BJ (cell line): ENCODE measurements around the gene TBXA2R. TPM values are rescaled to one million over a fixed set of nuclear protein-coding genes. Genes with fewer than 3 reads are reported as not detected.
A peak's percentile ranks its signal among the peaks of the same experiment; 100 is the strongest.
"Not testable (repeated sequence)": the region's sequence is repeated elsewhere in the genome, so short reads cannot be mapped to it uniquely, and the experiment has no call there.

Source experiments
- CTCF ChIA-PET: fragments of 350-600 bp; formaldehyde crosslinking; extraction: SDS; loops from one replicate; lab custom pipeline; 2021; ENCODE audit warnings: antibody characterized with exemption, inconsistent platforms; lab: Yijun Ruan, JAX
- POLR2A ChIA-PET: fragments of 300-600 bp; sonication (Branson Sonifier 250); formaldehyde crosslinking; extraction: SDS; loops from one replicate; lab custom pipeline; 2021; ENCODE audit warnings: antibody characterized with exemption; lab: Charles Lee
- DNase-seq: peaks from one replicate; pipeline ENCODE4 v3.0.0-alpha.2; 2011; ENCODE audit warnings: low read depth
- H3K27me3 ChIP-seq: 2 replicates; pipeline ENCODE4 v1.6.0; 2011; ENCODE audit warnings: low read length; ENCODE audit not compliant: control insufficient read depth, insufficient read depth
- H3K36me3 ChIP-seq: 2 replicates; pipeline ENCODE4 v1.5.1; 2011; ENCODE audit warnings: low read length; ENCODE audit not compliant: control insufficient read depth, insufficient read depth
- H3K4me3 ChIP-seq: 2 replicates; pipeline ENCODE4 v1.5.1; 2011; ENCODE audit warnings: low read depth, mild to moderate bottlenecking, control low read depth, low read length
- CTCF ChIP-seq: IDR thresholded peaks from 2 replicates; pipeline ENCODE4 v1.5.1; 2011; ENCODE audit warnings: low read depth, mild to moderate bottlenecking, control low read depth, inconsistent platforms, low read length, moderate library complexity; ENCODE audit not compliant: insufficient read depth
- polyA plus RNA-seq: library from polyadenylated mRNA; depleted of rRNA; stranded (reverse); fragments of >200 nt; gene quantifications from 2 replicates; pipeline ENCODE4 v1.2.3, GENCODE V29; 2011

Gene TBXA2R
- polyA plus RNA-seq, 1 experiment: 1.2 TPM

DNA sequence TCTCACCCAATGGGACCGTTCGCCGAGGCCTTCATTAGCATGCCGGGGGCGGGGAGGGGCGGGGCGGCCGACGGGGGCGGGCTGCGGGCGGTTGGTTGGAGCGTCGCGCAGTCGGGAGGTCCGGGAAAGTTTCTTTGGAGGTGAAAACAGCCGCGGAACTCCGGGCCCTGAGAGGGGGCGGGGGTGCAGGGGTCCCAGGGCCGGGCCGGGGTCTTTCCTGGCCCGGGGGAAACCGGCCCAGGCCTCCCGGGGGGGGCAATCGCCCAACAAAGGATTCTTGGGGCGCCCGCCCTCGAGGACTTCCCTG lies 33.9 kb downstream of the TBXA2R start, which contains the start of gene HMG20B:
Gene HMG20B, plus strand, starts transcription at position 90 of the 307 bp plus-strand sequence. CDS start 366 bp downstream, outside the sequence.
- DNase-seq: no peak
- Histone ChIP-seq H3K27me3 (no peaks in the 10 kb centered on the region), H3K4me3 (peak within 1 kb of the TSS; percentile 75), H3K36me3 (peaks cover 5% of the 10 kb centered on the region)
- no peak for TF ChIP-seq CTCF
- CTCF ChIA-PET: no interaction called here
- POLR2A ChIA-PET: no interaction called here

GRCh38 chr19:3572132-3572854 lies 34.4 kb downstream of the TBXA2R start:
- Histone ChIP-seq H3K4me3 (peak overlapping the region; percentile 57), H3K36me3 (peaks cover 5% of the 10 kb centered on the region), H3K27me3 (no peaks in the 10 kb centered on the region)
- CTCF ChIA-PET: interaction anchor here (0.6 kb wide), 1 partner anchor 544 kb away, joined by 3 read pairs; no protein-coding TSS in a partner anchor
- POLR2A ChIA-PET: no interaction called here
- no peak for TF ChIP-seq CTCF
- DNase-seq: peak; percentile 99

DNA sequence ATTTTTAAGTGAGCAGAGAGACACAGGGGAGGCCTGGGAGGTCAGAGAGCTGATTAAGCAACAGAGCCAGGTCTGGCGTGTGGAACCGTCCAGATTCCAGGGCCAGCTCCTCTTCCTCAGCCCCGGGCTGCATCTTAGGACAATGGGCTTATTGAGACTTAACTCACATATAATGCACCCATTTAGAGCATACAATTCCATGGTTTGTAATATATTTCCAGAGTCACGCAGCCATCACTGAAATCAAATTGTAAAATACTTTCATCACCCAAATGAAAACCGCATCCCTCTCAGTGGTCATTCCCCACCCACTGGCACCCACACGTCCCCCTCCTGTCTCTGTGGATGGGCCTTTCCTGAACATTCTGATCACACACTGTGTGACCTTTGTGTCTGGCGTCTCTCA lies 36.1 kb downstream of the TBXA2R start:
- no peak for TF ChIP-seq CTCF
- Histone ChIP-seq H3K27me3 (no peaks in the 10 kb centered on the region), H3K4me3 (no peak overlapping the region), H3K36me3 (peaks cover 4% of the 10 kb centered on the region; the same call in 1 of the 2 replicates)
- DNase-seq: no peak
- ChIA-PET POLR2A (no interaction called here), CTCF (interaction anchor here (1.4 kb wide), 1 partner anchor 25 kb away, joined by 3 read pairs; no protein-coding TSS in a partner anchor)

DNA sequence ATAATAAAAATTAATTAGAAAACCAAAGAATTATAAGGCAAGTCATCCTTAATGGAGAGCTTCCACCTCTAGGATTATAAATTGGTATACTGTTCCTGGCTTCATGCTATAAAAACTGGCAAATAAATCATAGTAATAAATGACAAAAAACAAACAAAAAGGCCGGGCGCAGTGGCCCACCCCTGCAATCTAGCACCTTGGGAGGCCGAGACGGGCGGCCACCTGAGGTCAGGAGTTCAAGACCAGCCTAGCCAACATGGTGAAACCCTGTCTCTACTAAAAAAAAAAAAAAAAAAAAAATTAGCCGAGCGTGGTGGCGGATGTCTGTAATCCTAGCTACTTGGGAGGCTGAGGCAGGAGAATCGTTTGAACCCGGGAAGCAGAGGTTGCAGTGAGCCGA lies 36.6 kb downstream of the TBXA2R start:
- H3K27me3 ChIP-seq, H3K4me3 ChIP-seq, DNase-seq, POLR2A ChIA-PET, H3K36me3 ChIP-seq: not testable (repeated sequence)
- CTCF ChIA-PET: interaction anchor here (1.4 kb wide), 1 partner anchor 25 kb away, joined by 3 read pairs; no protein-coding TSS in a partner anchor

GRCh38 chr19:3565139-3565538 lies 41.5 kb downstream of the TBXA2R start:
- H3K36me3 ChIP-seq: no peaks in the 10 kb centered on the region
- ChIA-PET POLR2A (no interaction called here), CTCF (interaction anchor here (1.2 kb wide), 1 partner anchor 11 kb away, joined by 3 read pairs; no protein-coding TSS in a partner anchor)
- no peaks in the 10 kb centered on the region for H3K27me3 ChIP-seq
- no peak overlapping the region for H3K4me3 ChIP-seq
- no peak for DNase-seq
- no peak for TF ChIP-seq CTCF
